ENCODE measurements around the gene CTBP2. TPM values are rescaled to one million over a fixed set of nuclear protein-coding genes. Genes with fewer than 3 reads are reported as not detected.

CTBP2 gene
- polyA plus RNA-seq, 1 donor (not counting 4 experiments of a cell fraction or from before 2014, with no cell fraction given): 76.0 TPM

GRCh38 chr10:125087897-125088215 is 72.5 kb downstream of the CTBP2 start:
- H3K4me1 ChIP-seq (ENCODE audit: control insufficient read depth, extremely low read depth, insufficient read depth, low read length): peaks cover 28% of the 10 kb centered on the region
- H2AFZ ChIP-seq (ENCODE audit: control insufficient read depth, low read length): no peak overlapping the region
- no peaks in the 10 kb centered on the region for H3K27me3 ChIP-seq (ENCODE audit: control insufficient read depth, extremely low read depth, insufficient read depth, low read length)
- FAIRE-seq (no peak), DNase-seq (ENCODE audit: low read depth, low spot score) (no peak)
- no peak overlapping the region for H3K4me3 ChIP-seq (ENCODE audit: control insufficient read depth in 2 of 3, extremely low read depth in 1 of 3, insufficient read depth in 2 of 3, low read depth in 1 of 3, low read length in 3 of 3)
- H3K79me2 ChIP-seq (ENCODE audit: control insufficient read depth, insufficient read depth, low read length): peaks cover 71% of the 10 kb centered on the region
- H3K9me3 ChIP-seq (ENCODE audit: control insufficient read depth, low read depth, low read length): no peaks in the 10 kb centered on the region
- H3K9me1 ChIP-seq (ENCODE audit: control insufficient read depth, extremely low read depth, insufficient read depth, low read length): peaks cover 12% of the 10 kb centered on the region
- H4K20me1 ChIP-seq (ENCODE audit: control insufficient read depth, extremely low read depth, insufficient read depth, low read length): peaks cover 39% of the 10 kb centered on the region
- no peak overlapping the region for H3K9ac ChIP-seq (ENCODE audit: control insufficient read depth, extremely low read depth, insufficient read depth, low read length)
- dilution Hi-C loops (cut with MboI; ENCODE audit: extremely low pct_ligation_motif_present, low sequenced_read_pairs): no loop called here
- H3K27ac ChIP-seq (ENCODE audit: control insufficient read depth, insufficient read depth, low read length): peak overlapping the region; percentile 42
- peak overlapping the region; percentile 44 for H3K4me2 ChIP-seq (ENCODE audit: control insufficient read depth, extremely low read depth, insufficient read depth, low read depth, low read length)
- H3K36me3 ChIP-seq (ENCODE audit: control insufficient read depth in 2 of 2, extremely low read depth in 1 of 2, insufficient read depth in 2 of 2, low read length in 2 of 2): peaks cover 14 to 36% of the 10 kb centered on the region in 2 experiments
- TF ChIP-seq EZH2 (IDR thresholded peaks at IDR 0.05; ENCODE audit: low read length) (no peak), CTCF (optimal IDR thresholded peaks at IDR 0.05 in 1 of 3, IDR thresholded peaks at IDR 0.05 in 1 of 3, conservative IDR thresholded peaks at IDR 0.05 in 1 of 3; ENCODE audit: extremely low read depth in 1 of 3, insufficient read depth in 2 of 3, low read length in 3 of 3) (no peak)

GRCh38 chr10:125087191-125087896 is 73.0 kb downstream of the CTBP2 start:
- Histone ChIP-seq H3K27me3 (ENCODE audit: control insufficient read depth, extremely low read depth, insufficient read depth, low read length) (no peaks in the 10 kb centered on the region), H4K20me1 (ENCODE audit: control insufficient read depth, extremely low read depth, insufficient read depth, low read length) (peaks cover 40% of the 10 kb centered on the region), H3K9me1 (ENCODE audit: control insufficient read depth, extremely low read depth, insufficient read depth, low read length) (peaks cover 12% of the 10 kb centered on the region), H3K4me2 (ENCODE audit: control insufficient read depth, extremely low read depth, insufficient read depth, low read depth, low read length) (peak overlapping the region; percentile 44), H3K9me3 (ENCODE audit: control insufficient read depth, low read depth, low read length) (no peaks in the 10 kb centered on the region), H3K9ac (ENCODE audit: control insufficient read depth, extremely low read depth, insufficient read depth, low read length) (no peak overlapping the region), H2AFZ (ENCODE audit: control insufficient read depth, low read length) (no peak overlapping the region), H3K27ac (ENCODE audit: control insufficient read depth, insufficient read depth, low read length) (peak overlapping the region; percentile 42), H3K36me3 (ENCODE audit: control insufficient read depth in 2 of 2, extremely low read depth in 1 of 2, insufficient read depth in 2 of 2, low read length in 2 of 2) (peaks cover 12 to 38% of the 10 kb centered on the region in 2 experiments), H3K4me3 (ENCODE audit: control insufficient read depth in 2 of 3, extremely low read depth in 1 of 3, insufficient read depth in 2 of 3, low read depth in 1 of 3, low read length in 3 of 3) (no peak overlapping the region), H3K4me1 (ENCODE audit: control insufficient read depth, extremely low read depth, insufficient read depth, low read length) (peaks cover 28% of the 10 kb centered on the region), H3K79me2 (ENCODE audit: control insufficient read depth, insufficient read depth, low read length) (peaks cover 71% of the 10 kb centered on the region)
- dilution Hi-C loops (cut with MboI; ENCODE audit: extremely low pct_ligation_motif_present, low sequenced_read_pairs): no loop called here
- FAIRE-seq: peak; percentile 80
- DNase-seq (ENCODE audit: low read depth, low spot score): peak; percentile 45
- TF ChIP-seq CTCF (optimal IDR thresholded peaks at IDR 0.05 in 1 of 3, IDR thresholded peaks at IDR 0.05 in 1 of 3, conservative IDR thresholded peaks at IDR 0.05 in 1 of 3; ENCODE audit: extremely low read depth in 1 of 3, insufficient read depth in 2 of 3, low read length in 3 of 3) (no peak), EZH2 (IDR thresholded peaks at IDR 0.05; ENCODE audit: low read length) (no peak)

Data from keratinocyte (primary cell).